GM13977 (cell line): ENCODE measurements around the gene NSUN7.
A peak's percentile ranks its signal among the peaks of the same experiment; 100 is the strongest.

ENCODE experiments used
- DNase-seq: peaks from one replicate; pipeline ENCODE4 v3.0.0; 2012; ENCODE audit warnings: low spot score
- in situ Hi-C: fragments of 300-500 bp; cut with MboI; formaldehyde crosslinking; loops from one replicate; pipeline ENCODE4 v1.12.0; 2022; ENCODE audit warnings: low sequenced_read_pairs, low pct_unique_long_range_greater_than_20kb, mixed read lengths, inconsistent platforms; ENCODE audit not compliant: unreplicated experiment
- TF ChIP-seq, protein P1 (sequence below): IDR thresholded peaks from 2 replicates; pipeline ENCODE4 v1.5.1; 2012; ENCODE audit warnings: mild to moderate bottlenecking, control low read depth; ENCODE audit not compliant: insufficient read depth; ENCODE audit errors: extremely low read depth, missing control alignments

NSUN7 gene

DNA sequence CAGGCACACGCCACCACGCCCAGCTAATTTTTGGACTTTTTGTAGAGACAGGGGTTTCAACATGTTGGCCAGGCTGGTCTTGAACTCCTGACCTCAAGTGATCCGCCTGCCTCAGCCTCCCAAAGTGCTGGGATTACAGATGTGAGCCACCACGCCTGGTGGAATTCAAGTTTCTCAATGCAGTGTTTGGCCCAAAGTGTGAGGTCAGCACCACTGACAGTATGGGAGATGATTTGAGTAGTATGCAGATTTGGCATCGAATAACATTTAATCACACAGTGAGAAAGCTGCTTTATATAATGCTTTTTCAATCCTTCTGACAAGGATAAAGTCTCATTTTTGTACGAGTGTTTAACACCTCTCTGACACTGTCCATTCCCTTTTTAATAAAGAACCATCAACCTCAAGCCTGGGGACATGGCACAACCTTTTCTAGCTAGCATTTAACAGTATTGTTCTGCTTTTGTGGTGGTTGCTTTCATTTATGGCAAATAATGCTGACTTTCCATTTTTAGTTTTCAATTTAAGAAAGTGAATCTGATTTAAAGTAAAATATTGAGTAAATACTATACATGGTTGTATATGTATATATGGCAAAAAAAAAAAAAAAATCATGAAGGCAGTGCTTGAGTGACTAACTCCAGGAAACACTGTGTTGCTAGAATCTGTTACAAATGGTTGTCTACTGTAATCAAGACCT is 4.3 kb upstream of the NSUN7 start:
- DNase-seq = no peak
- TF ChIP-seq, protein P1, sequence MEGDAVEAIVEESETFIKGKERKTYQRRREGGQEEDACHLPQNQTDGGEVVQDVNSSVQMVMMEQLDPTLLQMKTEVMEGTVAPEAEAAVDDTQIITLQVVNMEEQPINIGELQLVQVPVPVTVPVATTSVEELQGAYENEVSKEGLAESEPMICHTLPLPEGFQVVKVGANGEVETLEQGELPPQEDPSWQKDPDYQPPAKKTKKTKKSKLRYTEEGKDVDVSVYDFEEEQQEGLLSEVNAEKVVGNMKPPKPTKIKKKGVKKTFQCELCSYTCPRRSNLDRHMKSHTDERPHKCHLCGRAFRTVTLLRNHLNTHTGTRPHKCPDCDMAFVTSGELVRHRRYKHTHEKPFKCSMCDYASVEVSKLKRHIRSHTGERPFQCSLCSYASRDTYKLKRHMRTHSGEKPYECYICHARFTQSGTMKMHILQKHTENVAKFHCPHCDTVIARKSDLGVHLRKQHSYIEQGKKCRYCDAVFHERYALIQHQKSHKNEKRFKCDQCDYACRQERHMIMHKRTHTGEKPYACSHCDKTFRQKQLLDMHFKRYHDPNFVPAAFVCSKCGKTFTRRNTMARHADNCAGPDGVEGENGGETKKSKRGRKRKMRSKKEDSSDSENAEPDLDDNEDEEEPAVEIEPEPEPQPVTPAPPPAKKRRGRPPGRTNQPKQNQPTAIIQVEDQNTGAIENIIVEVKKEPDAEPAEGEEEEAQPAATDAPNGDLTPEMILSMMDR = no peak
- in situ Hi-C loops = loop anchor here (25.0 kb wide), 1 partner anchor 467 kb away; the partner anchor contains the start of gene APBB2

DNA sequence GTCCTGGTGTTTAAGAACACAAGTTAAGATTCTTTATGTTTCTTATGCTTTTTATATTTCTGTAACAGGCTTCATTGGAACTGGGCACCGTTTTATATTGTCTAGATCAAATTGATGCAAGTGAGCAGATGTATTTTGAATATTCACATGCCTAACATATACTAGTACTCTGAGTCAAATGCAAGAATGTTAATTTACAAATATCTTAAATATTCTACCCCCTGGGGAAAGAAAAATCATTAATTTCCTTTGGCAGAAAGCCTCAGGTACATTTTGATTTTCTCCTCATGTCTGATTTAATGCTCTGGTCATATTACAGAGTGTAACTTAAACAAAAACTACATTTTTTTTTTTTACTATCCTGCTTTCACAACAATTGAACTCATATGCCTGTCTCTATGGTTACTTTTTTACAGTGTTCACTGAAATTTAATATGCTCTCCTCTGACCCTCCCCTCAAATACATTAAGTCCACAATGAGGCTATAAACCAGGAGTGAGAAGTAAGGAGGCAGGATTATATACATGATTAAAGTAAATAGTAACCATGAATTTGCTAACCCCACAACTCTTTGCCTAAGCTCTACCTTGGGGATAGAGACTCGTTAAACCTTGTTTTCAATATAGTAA is 2.4 kb upstream of the NSUN7 start:
- in situ Hi-C loops = loop anchor here (25.0 kb wide), 1 partner anchor 465 kb away; the partner anchor contains the start of gene APBB2
- no peak for DNase-seq
- TF ChIP-seq, protein P1 = no peak

DNA sequence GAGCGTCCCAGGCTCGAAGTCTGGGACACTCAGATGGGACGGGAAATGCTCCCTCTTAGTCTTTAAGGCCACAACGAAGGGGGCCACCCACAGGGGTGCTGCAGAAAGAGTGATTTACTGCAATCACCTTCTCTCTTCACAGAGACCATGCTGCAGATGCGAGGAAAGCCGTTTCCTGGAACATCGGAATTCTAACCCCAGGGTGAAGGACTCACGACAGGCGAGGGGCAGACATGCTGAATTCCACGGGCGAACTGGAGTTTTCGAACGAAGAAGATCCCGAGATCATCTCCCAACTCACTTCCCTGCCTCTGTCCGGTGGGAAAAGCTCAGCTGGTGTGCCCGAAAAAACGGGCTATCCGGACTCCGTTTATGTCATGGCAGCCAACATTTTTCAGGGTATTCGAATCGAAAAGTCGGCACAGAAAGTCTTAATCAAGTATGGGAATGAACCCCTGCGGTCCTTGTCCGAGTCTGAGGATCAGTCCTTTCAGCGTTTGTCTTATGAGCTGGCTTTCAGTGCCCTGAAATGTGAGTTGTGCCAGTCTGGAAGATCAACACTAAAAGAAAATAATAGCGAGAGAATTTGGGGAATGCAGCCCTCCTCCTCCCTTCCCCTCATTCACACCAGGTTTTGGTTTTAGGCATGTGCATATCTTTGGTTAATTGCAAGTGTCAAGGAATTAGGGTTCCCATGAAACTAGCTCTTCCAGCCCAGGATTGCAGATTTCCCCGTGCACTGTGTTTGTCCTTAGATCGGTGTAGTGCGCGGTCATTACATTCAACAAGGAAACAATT is 905 bp downstream of the NSUN7 start:
- TF ChIP-seq, protein P1 = no peak
- in situ Hi-C loops = no loop called here
- DNase-seq = no peak

DNA sequence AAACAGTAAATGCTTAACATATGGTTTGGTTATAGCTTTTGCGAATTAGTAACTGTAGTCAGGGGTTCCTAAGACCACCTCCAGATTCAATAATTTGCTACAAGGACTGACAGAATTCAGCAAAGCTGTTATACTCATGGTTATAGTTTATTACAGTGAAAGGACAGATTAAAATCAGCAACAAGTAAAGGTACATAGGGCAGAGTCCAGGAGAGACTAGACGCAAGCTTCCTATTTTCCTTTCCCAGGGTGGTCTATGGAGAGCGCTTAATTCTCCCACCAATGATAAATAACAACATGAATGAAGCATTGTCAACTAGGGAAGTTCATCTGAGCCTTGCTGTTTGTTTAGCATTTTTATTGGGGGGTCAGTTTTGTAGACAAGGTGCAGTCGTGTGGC is 5.9 kb downstream of the NSUN7 start:
- TF ChIP-seq, protein P1 = no peak
- in situ Hi-C loops = no loop called here
- no peak for DNase-seq

DNA sequence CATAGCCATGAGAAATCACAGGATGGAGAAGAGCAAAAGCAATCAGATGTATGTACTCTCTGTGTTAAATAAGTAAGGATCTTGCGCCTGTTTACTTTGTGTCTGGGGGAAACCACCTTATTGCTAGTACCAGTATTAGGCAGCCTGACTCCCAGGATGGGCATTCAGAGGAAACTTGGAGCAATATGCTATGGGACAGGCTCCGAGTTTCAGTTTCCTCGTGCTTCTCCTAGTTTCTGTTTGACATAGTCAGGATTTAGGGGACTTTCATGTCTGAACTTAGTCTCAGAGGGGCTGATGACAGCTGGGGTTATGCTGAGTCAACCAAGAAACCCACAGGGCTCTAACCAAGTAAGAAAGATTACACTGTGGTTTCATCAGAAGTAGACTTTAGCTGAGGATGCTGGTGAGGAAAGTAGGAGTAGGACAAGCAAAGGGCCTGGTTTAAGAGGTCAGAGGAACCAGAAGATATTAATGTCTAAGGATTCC is 13.5 kb downstream of the NSUN7 start:
- in situ Hi-C loops = no loop called here
- DNase-seq = peak; percentile 71
- TF ChIP-seq, protein P1 = no peak

DNA sequence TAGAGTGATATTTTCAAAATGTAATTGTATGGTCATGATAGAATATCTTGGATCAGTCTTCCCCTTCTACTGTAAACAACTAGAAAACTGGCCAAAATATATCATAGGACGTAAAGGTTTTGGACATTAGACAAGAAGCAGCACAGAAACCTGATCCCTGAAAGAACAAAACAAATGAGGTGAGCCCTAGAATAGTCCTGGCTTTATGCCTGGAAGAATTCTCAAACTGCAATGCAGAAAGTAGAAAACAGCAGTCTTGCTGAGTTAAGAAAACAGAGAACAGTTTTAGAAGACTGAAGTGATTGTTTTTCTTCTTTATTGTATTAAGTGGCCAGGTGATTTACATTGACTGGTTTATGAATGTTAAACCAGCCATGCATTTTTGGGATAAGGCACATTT is 19.5 kb downstream of the NSUN7 start:
- DNase-seq = no peak
- in situ Hi-C loops = no loop called here

More for the DNA sequence above, 19.5 kb downstream of the NSUN7 start:
- TF ChIP-seq, protein P1 = no peak
